ENCODE measurements around the gene MYBPHL.

MYBPHL gene

GRCh38 chr1:109341944-109342930 is 35.4 kb upstream of the MYBPHL start:
- no peak overlapping the region for H3K4me3 ChIP-seq (ENCODE audit: low read depth, low read length)
- no peak for DNase-seq (ENCODE audit: low read depth)
- TF ChIP-seq CTCF (IDR thresholded peaks at IDR 0.05; ENCODE audit: control insufficient read depth, extremely low read depth, insufficient read depth), result no peak

GRCh38 chr1:109338608-109339007 is 31.8 kb upstream of the MYBPHL start:
- H3K4me3 ChIP-seq (ENCODE audit: low read depth, low read length), result no peak overlapping the region
- no peak for DNase-seq (ENCODE audit: low read depth)
- TF ChIP-seq CTCF (IDR thresholded peaks at IDR 0.05; ENCODE audit: control insufficient read depth, extremely low read depth, insufficient read depth), result no peak

GRCh38 chr1:109338091-109338490 is 31.3 kb upstream of the MYBPHL start:
- H3K4me3 ChIP-seq (ENCODE audit: low read depth, low read length), result no peak overlapping the region
- TF ChIP-seq CTCF (IDR thresholded peaks at IDR 0.05; ENCODE audit: control insufficient read depth, extremely low read depth, insufficient read depth), result no peak
- DNase-seq (ENCODE audit: low read depth), result no peak

- TF ChIP-seq CTCF (IDR thresholded peaks at IDR 0.05; ENCODE audit: control insufficient read depth, extremely low read depth, insufficient read depth), result no peak
- no peak for DNase-seq (ENCODE audit: low read depth)
- no peak overlapping the region for H3K4me3 ChIP-seq (ENCODE audit: low read depth, low read length)
Observed at GRCh38 chr1:109335091-109335490, 28.3 kb upstream of the MYBPHL start.

- TF ChIP-seq CTCF (IDR thresholded peaks at IDR 0.05; ENCODE audit: control insufficient read depth, extremely low read depth, insufficient read depth), result no peak
Observed at GRCh38 chr1:109331113-109331512, 24.3 kb upstream of the MYBPHL start.

GRCh38 chr1:109327285-109327684 is 20.5 kb upstream of the MYBPHL start:
- no peak for DNase-seq (ENCODE audit: low read depth)
- no peak overlapping the region for H3K4me3 ChIP-seq (ENCODE audit: low read depth, low read length)
- TF ChIP-seq CTCF (IDR thresholded peaks at IDR 0.05; ENCODE audit: control insufficient read depth, extremely low read depth, insufficient read depth), result no peak

More at GRCh38 chr1:109331113-109331512, 24.3 kb upstream of the MYBPHL start:
- no peak for DNase-seq (ENCODE audit: low read depth)
- no peak overlapping the region for H3K4me3 ChIP-seq (ENCODE audit: low read depth, low read length)

All from LNCaP clone FGC (cell line).